ENCODE results near the gene HYCC2. TPM values are rescaled to one million over a fixed set of nuclear protein-coding genes. Genes with fewer than 3 reads are reported as not detected.

The HYCC2 gene
- total RNA-seq, 1 donor from 2014 or later: 21.8 TPM

DNA sequence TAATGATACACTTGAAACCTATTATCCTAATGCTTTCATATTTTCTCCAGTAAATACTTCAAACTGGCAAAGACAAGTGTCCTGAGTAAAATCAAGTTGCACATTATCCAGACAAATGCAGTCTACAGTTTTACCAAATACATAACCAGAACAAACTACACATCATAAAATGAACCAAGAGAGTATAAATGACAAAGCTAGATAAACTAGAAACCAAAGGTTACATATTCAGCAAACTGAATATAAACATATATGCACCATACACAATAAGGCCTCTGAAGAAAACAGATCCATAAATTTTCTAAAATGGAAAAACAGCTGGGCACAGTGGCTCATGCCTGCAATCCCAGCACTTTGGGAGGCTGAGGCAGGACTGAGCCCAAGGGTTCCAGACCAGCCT lies 47.0 kb downstream of the HYCC2 start:
- FAIRE-seq (no peak), DNase-seq (ENCODE audit: low read depth) (no peak)

DNA sequence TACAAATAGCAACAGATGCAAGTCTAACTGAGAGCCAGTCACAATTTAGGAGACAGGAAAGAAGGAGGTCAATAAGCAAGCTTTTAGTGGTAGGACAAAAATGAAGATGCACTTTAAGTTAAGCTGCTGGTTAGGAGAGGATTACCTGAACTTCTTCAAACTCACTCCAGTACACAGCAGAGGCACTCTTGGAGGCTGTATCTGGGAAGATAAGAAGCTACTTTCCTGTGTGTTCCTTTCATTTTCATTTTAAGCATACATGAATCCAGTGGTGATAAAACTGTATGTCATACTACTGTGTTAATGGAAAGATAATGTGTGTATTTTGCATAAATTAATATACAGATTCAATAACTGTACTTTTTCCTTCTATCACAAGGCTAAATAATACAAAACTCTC lies 49.6 kb downstream of the HYCC2 start:
- Histone ChIP-seq H3K27ac (ENCODE audit: low read depth, low read length) (no peak overlapping the region), H2AFZ (ENCODE audit: low read depth, low read length) (no peak overlapping the region), H3K79me2 (ENCODE audit: insufficient read depth, low read length) (peaks cover 21% of the 10 kb centered on the region), H3K27me3 (ENCODE audit: insufficient read depth, low read length) (no peaks in the 10 kb centered on the region), H3K4me1 (ENCODE audit: insufficient read depth, low read length) (no peaks in the 10 kb centered on the region), H3K36me3 (ENCODE audit: insufficient read depth, low read length) (peaks cover 3% of the 10 kb centered on the region), H3K9ac (ENCODE audit: low read length) (no peak overlapping the region), H4K20me1 (ENCODE audit: insufficient read depth, low read length) (peaks cover 12% of the 10 kb centered on the region), H3K9me3 (ENCODE audit: insufficient read depth, low read depth, low read length) (no peaks in the 10 kb centered on the region), H3K4me2 (ENCODE audit: low read length) (no peak overlapping the region), H3K4me3 (ENCODE audit: insufficient read depth, low read depth, low read length) (no peak overlapping the region)
- FAIRE-seq: no peak
- Mint-ChIP-seq H3K4me3 (ENCODE audit: unreplicated experiment) (no peak overlapping the region), H3K27me3 (ENCODE audit: low read depth, unreplicated experiment) (no peaks in the 10 kb centered on the region), H3K27ac (ENCODE audit: unreplicated experiment) (no peak overlapping the region), H3K9me3 (ENCODE audit: unreplicated experiment) (no peaks in the 10 kb centered on the region), H3K4me1 (ENCODE audit: low read depth, unreplicated experiment) (peaks cover 5% of the 10 kb centered on the region), H3K36me3 (ENCODE audit: low read depth, unreplicated experiment) (peaks cover 11% of the 10 kb centered on the region)
- DNase-seq (ENCODE audit: low read depth): no peak
- TF ChIP-seq, protein P1, sequence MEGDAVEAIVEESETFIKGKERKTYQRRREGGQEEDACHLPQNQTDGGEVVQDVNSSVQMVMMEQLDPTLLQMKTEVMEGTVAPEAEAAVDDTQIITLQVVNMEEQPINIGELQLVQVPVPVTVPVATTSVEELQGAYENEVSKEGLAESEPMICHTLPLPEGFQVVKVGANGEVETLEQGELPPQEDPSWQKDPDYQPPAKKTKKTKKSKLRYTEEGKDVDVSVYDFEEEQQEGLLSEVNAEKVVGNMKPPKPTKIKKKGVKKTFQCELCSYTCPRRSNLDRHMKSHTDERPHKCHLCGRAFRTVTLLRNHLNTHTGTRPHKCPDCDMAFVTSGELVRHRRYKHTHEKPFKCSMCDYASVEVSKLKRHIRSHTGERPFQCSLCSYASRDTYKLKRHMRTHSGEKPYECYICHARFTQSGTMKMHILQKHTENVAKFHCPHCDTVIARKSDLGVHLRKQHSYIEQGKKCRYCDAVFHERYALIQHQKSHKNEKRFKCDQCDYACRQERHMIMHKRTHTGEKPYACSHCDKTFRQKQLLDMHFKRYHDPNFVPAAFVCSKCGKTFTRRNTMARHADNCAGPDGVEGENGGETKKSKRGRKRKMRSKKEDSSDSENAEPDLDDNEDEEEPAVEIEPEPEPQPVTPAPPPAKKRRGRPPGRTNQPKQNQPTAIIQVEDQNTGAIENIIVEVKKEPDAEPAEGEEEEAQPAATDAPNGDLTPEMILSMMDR (IDR thresholded peaks at IDR 0.05; ENCODE audit: insufficient read depth, low read depth, low read length): no peak
- no peak for TF ChIP-seq EZH2 (IDR thresholded peaks at IDR 0.05; ENCODE audit: insufficient read depth, low read length)

More for the DNA sequence above, 47.0 kb downstream of the HYCC2 start:
- Histone ChIP-seq H3K9me3 (ENCODE audit: insufficient read depth, low read depth, low read length) (no peaks in the 10 kb centered on the region), H3K4me1 (ENCODE audit: insufficient read depth, low read length) (no peaks in the 10 kb centered on the region), H3K9ac (ENCODE audit: low read length) (no peak overlapping the region), H3K36me3 (ENCODE audit: insufficient read depth, low read length) (peaks cover 3% of the 10 kb centered on the region), H3K79me2 (ENCODE audit: insufficient read depth, low read length) (peaks cover 22% of the 10 kb centered on the region), H3K27me3 (ENCODE audit: insufficient read depth, low read length) (no peaks in the 10 kb centered on the region), H3K4me3 (ENCODE audit: insufficient read depth, low read depth, low read length) (no peak overlapping the region), H4K20me1 (ENCODE audit: insufficient read depth, low read length) (peaks cover 12% of the 10 kb centered on the region), H3K27ac (ENCODE audit: low read depth, low read length) (no peak overlapping the region), H3K4me2 (ENCODE audit: low read length) (no peak overlapping the region), H2AFZ (ENCODE audit: low read depth, low read length) (no peak overlapping the region)
- TF ChIP-seq EZH2 (IDR thresholded peaks at IDR 0.05; ENCODE audit: insufficient read depth, low read length): no peak
- TF ChIP-seq, protein P1 (IDR thresholded peaks at IDR 0.05; ENCODE audit: insufficient read depth, low read depth, low read length): no peak
- Mint-ChIP-seq H3K4me3 (ENCODE audit: unreplicated experiment) (no peak overlapping the region), H3K4me1 (ENCODE audit: low read depth, unreplicated experiment) (peaks cover 5% of the 10 kb centered on the region), H3K27me3 (ENCODE audit: low read depth, unreplicated experiment) (no peaks in the 10 kb centered on the region), H3K9me3 (ENCODE audit: unreplicated experiment) (peaks cover 3% of the 10 kb centered on the region), H3K27ac (ENCODE audit: unreplicated experiment) (no peak overlapping the region), H3K36me3 (ENCODE audit: low read depth, unreplicated experiment) (peaks cover 18% of the 10 kb centered on the region)

Other genes starting within 250 kb of the HYCC2 start
- 46.2 and 48.9 TPM in 2 replicates for gene CLK1, start 207.0 kb downstream of the HYCC2 start, total RNA-seq
- gene PPIL3, start 182.6 kb downstream of the HYCC2 start, total RNA-seq: 34.6 and 34.8 TPM in 2 replicates
- 17.4 and 17.8 TPM in 2 replicates for gene NIF3L1, start 182.3 kb downstream of the HYCC2 start, total RNA-seq
- 25.4 and 25.5 TPM in 2 replicates for gene ORC2, start 108.0 kb downstream of the HYCC2 start, total RNA-seq
- 110 and 115 TPM in 2 replicates for gene NDUFB3, start 330 bp upstream of the HYCC2 start, total RNA-seq
- 34.9 and 47.5 TPM in 2 replicates for gene CFLAR, start 44.5 kb upstream of the HYCC2 start, total RNA-seq
- gene CASP10, start 111.5 kb upstream of the HYCC2 start, total RNA-seq: 0.43 and 1.2 TPM in 2 replicates
- 14.4 and 16.4 TPM in 2 replicates for gene CASP8, start 188.9 kb upstream of the HYCC2 start, total RNA-seq

Data from astrocyte (in vitro differentiated cells and primary cell).